Measurements from ENCODE around the gene ATP10A. TPM values are rescaled to one million over a fixed set of nuclear protein-coding genes. Genes with fewer than 3 reads are reported as not detected.
A peak's percentile ranks its signal among the peaks of the same experiment; 100 is the strongest.

ATP10A gene
- total RNA-seq, 1 donor from 2014 or later: 16.5 TPM

DNA sequence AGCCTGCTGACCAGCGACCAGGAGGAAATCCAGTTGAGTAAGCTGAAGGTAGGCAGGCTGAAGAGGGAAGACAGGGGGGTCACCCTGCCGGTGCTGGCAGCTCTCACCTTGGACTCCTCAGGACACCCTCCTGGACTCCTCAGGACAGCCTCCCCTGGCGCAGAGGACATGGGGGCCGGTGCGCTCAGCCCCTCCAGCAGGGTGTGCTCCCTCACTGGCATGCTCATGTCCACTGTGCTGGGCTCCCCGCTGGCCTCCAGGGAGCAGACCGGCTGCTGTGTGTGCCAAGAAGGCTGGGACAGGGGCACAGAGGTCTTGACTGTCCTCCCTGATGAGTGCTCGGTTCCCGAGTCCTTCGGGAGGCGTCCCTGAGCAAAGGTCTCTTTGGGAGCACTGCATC, 183.6 kb downstream of the ATP10A start:
- DNase-seq (ENCODE audit: low read depth): no peak

- DNase-seq (ENCODE audit: low read depth): peak; percentile 28
Observed at GRCh38 chr15:25678500-25678855, 184.6 kb downstream of the ATP10A start.

DNA sequence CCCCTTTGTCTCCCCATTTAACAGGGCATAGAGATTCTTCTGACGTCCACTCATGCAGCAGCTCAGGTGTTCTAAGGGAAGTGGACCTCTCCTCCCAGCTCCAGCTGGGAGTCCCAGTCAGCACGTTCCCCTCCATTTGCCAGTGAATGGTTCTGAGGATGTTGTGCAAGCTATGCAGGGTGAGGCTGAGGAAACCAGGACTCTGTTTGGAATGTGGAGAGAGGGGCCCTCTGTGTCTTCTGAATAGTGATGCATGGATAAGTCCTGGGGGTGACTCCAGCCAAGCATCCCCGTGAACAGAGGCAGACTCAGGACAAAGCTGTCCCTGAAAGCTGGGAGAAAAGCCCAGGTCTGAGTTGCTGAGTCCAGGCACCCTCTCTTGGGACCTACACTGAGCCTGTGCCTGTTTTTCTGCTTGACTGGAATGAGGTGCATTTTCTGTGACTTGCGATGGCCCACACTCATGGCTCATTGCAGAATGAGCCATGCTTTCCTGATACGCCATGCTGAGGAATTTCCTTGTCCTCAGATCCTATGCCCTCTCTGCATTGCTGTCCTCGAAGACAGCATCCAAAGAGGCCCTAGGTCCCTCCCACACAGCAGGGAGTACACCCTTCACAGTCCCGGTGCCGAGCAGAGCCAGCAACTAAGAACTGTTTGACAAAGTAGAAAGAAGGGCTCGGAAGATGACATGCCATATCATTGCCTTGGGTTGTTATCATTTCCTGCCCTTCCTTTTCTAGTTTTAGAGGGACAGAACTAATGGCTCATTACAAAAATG, 185.2 kb downstream of the ATP10A start:
- DNase-seq (ENCODE audit: low read depth): no peak

DNA sequence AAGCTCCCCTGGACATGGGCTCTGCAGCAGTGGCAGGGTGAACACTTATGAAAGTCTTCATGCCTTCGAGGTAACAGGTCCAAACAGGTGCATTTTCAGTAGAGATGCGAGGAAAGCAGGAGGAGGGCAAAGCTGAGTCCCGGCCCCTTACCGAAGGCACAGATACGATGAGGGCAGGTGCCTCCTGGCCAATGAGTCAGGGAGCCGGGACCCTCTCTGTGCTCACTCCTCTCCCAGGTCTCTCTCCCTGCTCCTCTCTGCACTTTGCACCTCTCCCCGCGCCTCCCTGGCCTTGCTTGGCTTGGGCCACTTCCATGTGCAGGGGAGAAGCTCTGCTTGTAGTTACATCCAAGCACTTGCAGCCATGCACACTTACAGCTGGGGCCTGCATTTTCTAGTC, 187.1 kb downstream of the ATP10A start:
- no peak for DNase-seq (ENCODE audit: low read depth)

- no peak for DNase-seq (ENCODE audit: low read depth)
Observed at GRCh38 chr15:25675396-25675795, 187.7 kb downstream of the ATP10A start.

- DNase-seq (ENCODE audit: low read depth): no peak
Observed at GRCh38 chr15:25674913-25675312, 188.2 kb downstream of the ATP10A start.

DNA sequence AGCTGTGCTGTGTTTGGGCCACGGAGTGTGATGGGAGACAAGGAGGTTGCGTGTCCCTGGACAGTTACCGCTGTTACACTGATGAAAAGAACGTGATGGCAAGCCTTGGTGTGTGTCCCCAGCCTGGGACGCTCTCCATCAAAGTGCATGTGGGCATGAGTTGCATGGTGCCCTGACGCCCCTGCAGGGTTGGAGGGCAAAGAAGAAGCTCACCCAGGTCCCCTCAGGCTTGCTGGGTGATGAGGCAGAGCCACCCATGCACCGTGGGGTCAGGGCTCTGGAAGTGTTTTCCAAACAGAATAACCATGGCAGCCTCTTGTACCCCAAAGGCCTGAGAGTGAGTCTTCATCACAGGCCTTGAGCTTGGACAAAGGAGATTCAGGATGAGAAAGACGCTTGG, 189.2 kb downstream of the ATP10A start:
- DNase-seq (ENCODE audit: low read depth): no peak

DNA sequence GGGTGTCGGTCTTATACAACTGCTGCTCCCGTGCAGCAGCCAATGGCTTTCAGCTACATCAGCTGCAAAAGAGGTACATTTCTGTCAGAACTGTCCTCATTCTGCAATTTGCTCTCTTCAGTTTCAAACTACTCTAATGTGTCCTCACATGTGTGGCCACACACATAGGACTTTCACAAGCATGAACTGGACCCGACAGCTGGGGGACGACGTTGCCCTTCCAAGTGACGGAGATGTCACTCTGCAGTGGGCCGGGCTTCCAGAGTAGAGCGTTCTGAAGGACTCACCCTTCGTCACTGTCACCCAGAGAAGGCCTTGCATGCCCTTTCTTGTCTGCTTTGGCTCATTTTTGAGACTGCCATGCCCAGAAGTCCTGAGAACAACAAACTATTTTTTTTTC, 189.8 kb downstream of the ATP10A start:
- DNase-seq (ENCODE audit: low read depth): no peak

DNA sequence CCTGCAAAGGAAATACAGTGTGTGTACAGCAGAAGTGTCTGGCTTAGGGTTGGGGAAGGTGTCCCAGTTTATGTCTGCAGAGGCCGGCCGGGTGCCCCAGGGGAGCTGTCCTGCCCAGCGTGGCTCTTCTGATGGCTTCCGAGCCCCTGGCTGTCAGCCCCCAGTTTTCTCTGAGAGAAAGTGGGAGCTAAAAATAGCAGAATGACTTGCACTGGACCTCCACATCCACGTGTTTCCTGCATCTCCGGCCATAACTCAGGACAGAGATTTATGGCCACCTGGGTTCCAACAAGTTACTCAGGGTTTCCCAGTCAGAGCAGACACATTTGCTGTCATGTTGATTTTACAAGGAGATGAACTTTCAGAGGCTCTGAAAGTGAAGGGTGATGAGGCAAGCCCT, 192.0 kb downstream of the ATP10A start:
- DNase-seq (ENCODE audit: low read depth): peak; percentile 4

- no peak for DNase-seq (ENCODE audit: low read depth)
Observed at GRCh38 chr15:25670621-25671020, 192.5 kb downstream of the ATP10A start.

- peak; percentile 41 for DNase-seq (ENCODE audit: low read depth)
Observed at GRCh38 chr15:25670025-25670554, 193.0 kb downstream of the ATP10A start.

DNA sequence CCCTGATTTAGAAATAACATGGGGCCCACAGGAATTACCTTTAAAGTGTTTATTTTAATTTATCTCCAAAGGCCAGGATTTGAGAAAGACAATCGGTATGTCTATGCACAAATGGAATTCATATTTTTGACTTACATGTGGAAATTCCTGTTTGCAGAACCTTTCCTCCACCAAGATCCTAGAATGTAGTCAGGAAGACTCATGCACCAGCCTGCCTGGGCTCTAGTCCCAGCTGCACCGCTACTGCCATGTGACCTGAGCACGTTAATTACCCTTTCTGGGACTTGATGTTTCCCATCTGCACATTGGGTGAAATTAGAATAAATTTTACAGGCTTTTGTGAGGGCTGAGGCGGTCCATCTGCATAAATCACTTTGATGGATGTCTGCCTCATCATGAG, 194.2 kb downstream of the ATP10A start:
- DNase-seq (ENCODE audit: low read depth): no peak

DNA sequence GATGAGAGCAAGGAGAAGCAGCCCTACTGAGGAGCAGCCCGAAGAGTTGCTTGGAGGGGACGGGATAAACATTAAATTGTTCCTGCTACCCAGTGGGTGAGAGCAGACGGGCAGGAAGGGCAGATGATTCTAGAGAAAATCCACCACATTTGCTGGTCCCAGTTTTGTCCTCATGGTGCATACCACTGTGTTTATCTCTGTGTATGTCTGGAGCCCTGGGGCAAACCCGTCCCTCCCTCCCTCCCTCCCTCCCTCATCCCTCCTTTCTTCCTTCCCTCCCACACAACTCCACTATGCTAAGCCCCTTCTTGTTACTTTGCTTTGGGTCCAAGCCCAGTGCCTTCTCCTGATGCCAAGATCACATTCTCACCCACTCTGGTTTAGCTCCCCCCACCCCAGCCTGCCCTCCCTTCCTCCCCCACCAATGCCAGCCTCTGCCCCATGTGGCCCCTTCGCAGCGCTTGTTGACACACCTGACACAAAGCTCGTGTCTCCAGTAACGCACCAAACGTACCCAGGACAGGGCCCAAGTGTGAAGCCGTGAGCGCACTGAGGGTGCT, 194.8 kb downstream of the ATP10A start:
- no peak for DNase-seq (ENCODE audit: low read depth)

GRCh38 chr15:25667829-25668228, 195.3 kb downstream of the ATP10A start:
- no peak for DNase-seq (ENCODE audit: low read depth)

DNA sequence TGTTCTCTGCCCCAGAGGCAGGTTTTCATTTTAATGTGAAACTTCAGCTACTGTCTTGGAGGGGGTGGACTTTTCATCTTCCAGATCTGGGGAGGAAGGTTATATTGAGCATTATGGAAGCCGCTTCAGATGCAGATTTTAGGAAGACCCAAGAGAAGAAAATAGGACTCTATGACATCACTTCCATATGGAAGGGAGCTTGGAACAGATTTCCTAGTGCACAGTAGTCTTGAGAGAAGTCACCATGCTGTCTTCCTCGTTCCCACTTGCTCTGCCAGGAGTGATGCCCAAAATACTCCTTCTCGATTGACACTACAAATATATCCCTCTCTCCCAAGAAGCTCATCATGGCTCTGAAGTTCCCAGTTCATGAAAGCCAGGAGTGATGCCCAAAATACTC, 197.2 kb downstream of the ATP10A start:
- no peak for DNase-seq (ENCODE audit: low read depth)

GRCh38 chr15:25664761-25665160, 198.4 kb downstream of the ATP10A start:
- DNase-seq (ENCODE audit: low read depth): peak; percentile 19

- no peak for DNase-seq (ENCODE audit: low read depth)
Observed at GRCh38 chr15:25663515-25663914, 199.6 kb downstream of the ATP10A start.

DNA sequence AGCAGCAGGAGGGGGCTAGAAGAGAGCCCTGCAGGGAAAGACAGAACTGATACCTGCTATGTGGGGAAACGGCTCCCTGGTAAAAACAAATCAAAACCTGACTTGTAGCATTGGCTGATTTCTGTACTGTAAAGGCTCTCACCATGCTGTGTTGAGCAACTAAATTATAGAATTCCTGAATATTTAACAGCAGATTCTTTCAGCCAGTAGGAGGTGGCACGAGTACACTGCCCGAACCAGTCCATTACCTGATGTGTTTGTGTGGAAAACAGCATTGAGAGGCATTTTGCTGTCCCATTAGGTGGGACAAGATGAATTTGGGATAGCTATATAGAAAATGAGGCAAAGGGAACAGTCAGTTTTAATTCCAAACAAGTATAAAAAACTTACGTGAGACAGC, 201.2 kb downstream of the ATP10A start:
- no peak for DNase-seq (ENCODE audit: low read depth)

DNA sequence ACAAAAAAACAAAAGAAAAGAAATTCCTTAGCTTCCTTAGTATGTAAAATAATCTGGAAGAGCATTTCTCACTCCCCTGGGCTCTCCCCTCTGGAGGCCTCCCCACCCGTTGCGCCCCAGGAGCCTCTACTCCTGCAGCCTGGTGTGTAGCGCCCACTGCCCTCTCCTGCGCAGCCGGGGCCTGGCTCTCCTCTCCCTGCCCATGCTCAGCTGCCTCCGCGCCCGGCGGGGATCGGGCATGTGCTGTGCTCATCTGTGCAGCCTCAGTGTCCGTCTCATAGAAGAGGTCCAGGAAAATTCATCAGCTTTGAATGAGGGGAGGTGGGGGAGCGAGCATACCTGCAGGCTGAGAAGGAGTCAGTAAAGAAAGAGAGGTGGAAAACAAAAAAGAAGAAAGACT, 203.9 kb downstream of the ATP10A start:
- DNase-seq (ENCODE audit: low read depth): no peak

GRCh38 chr15:25658560-25658959, 204.6 kb downstream of the ATP10A start:
- no peak for DNase-seq (ENCODE audit: low read depth)

DNA sequence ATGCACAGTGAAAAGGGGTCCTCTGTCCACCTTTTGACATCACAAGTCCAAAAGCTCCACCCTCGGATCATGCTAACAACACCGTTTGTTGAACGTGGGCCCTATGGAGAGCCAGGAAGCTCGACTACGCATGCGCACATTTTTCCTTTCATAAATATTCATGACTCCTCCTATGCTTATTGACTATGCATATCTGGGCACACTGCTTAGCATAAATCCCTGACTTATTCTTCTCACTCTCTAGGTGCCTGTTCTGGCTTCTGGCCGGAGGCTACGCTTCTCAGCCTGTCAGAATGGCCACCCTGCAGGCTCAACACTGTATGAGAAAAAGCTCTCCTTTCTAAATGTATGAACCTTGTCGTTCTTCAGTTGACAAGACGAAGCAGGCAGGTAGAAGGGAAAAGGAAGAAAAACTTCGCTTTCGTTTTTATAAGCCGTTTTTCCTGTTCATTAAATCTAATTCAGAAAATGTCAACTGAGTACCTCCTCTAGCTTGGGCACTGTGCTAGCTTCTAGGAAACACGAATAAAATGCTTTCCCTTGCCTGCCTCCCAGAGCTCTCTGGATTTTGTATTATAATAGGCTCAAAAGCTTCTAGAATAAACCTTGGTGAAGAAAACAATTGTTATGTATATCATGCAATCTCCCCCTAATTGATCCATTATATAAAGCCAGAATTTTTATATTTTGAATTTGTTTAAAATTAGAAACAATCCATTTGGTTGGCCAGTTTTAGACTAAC, 207.7 kb downstream of the ATP10A start:
- no peak for DNase-seq (ENCODE audit: low read depth)

DNA sequence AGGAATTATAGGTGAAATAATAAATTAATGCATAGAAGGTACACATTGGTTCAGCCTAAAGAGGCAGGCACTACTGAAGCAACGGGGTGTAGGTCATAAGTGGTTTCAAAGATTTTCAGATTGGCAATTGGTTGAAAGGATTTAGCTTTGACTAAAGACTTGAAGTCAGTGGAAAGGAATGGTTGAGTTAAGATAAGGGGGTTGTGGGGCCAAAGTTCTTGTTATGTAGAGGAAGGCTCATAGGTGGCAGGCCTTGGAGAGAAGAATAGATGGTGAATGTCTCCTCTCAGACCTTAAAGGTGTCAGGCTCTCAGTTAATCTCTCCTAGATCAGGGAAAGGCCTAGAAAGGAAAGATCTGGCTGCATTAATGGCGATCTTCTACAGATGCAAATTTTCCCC, 209.8 kb downstream of the ATP10A start:
- no peak for DNase-seq (ENCODE audit: low read depth)

DNA sequence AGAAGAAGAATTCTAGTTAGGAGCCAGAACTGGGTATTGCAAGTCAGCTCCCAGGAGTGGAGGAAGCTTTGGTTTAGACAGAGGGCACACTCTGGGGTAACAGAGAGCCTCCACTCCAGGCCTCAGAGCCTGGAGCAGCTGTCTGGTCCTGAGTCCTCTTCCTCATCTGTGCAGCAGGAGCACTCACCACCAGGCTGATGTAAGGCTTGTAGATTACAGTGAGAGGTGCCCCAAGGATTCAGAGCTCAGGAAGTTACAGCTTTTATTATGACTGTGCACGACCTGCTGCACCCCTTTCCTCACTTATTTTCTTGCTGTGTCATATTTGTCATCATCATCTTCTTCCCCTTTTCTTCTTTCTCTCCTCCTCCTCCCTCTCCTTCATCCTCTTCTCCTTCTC, 210.4 kb downstream of the ATP10A start:
- no peak for DNase-seq (ENCODE audit: low read depth)

All from renal cortical epithelial cell (primary cell).